NB4 (cell line): ENCODE measurements around the gene RACGAP1.

Source experiments
- POLR2A ChIP-seq: IDR thresholded peaks from 2 replicates; pipeline ENCODE4 v1.6.1; 2011; ENCODE audit warnings: mild to moderate bottlenecking; ENCODE audit not compliant: insufficient read length; ENCODE audit errors: extremely low read depth
- TF ChIP-seq, protein P1 (sequence below): IDR thresholded peaks from one replicate; pipeline ENCODE4 v1.5.1; 2012; ENCODE audit warnings: low read depth, low read length

DNA sequence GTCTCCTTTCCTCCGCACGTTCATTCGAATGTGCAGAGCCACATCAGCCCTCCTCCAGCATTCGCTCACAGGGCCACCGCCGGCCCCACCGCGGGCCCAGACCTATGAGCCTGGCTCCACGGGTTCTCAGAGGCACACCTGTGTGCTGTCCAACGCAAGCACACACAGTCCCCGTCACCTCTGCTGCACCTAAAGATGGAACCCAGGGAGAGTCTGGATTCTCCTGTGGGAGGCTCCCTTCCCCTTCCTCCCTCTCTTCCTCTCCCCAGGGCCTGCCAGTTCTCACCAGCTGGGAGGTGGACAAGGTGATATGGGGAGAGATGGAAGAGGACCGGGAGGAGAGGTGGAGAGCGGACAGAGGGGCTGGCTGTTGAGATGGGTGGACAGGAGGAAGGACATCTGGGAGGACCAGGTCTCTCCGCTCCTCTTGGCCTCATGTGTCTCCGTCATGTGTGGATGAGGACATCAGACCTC lies 57.5 kb downstream of the RACGAP1 start:
- TF ChIP-seq, protein P1, sequence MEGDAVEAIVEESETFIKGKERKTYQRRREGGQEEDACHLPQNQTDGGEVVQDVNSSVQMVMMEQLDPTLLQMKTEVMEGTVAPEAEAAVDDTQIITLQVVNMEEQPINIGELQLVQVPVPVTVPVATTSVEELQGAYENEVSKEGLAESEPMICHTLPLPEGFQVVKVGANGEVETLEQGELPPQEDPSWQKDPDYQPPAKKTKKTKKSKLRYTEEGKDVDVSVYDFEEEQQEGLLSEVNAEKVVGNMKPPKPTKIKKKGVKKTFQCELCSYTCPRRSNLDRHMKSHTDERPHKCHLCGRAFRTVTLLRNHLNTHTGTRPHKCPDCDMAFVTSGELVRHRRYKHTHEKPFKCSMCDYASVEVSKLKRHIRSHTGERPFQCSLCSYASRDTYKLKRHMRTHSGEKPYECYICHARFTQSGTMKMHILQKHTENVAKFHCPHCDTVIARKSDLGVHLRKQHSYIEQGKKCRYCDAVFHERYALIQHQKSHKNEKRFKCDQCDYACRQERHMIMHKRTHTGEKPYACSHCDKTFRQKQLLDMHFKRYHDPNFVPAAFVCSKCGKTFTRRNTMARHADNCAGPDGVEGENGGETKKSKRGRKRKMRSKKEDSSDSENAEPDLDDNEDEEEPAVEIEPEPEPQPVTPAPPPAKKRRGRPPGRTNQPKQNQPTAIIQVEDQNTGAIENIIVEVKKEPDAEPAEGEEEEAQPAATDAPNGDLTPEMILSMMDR: no peak
- TF ChIP-seq POLR2A: no peak
